NCI-H774 (cell line): Measurements from ENCODE around the gene CRISPLD2.

Experiments used
- DNase-seq: peaks from one replicate; lab custom pipeline; 2025; lab: John Stamatoyannopoulos, UW

CRISPLD2 gene, protein sequence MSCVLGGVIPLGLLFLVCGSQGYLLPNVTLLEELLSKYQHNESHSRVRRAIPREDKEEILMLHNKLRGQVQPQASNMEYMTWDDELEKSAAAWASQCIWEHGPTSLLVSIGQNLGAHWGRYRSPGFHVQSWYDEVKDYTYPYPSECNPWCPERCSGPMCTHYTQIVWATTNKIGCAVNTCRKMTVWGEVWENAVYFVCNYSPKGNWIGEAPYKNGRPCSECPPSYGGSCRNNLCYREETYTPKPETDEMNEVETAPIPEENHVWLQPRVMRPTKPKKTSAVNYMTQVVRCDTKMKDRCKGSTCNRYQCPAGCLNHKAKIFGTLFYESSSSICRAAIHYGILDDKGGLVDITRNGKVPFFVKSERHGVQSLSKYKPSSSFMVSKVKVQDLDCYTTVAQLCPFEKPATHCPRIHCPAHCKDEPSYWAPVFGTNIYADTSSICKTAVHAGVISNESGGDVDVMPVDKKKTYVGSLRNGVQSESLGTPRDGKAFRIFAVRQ

GRCh38 chr16:84819644-84820304, at the start of gene CRISPLD2:
Gene CRISPLD2, plus strand, starts transcription at chr16:84819985. Its CDS starts 18,511 bp downstream, at chr16:84838496.
- peak; percentile 71 for DNase-seq

GRCh38 chr16:84773312-84773711, 46.5 kb upstream of the CRISPLD2 start:
- no peak for DNase-seq

DNA sequence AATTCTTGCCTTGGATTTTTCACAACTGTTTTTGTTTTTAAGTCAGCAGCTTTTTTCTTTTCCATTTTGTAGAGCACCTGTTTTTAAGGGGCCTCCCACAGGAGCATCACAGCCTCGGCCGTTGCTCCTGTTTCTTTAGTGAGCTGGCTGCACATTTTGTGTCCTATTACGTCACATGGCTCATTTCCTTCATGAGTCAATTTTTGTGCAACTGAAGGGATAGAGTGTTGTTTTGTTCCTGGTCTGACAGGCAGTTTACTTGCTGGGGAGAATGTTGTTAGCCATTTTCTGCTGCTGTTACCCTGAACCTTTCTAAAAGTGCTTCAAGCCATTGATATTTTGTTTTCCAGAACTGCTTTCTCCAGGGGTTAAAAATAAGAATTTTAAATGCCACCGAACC, 45.0 kb upstream of the CRISPLD2 start:
- no peak for DNase-seq

DNA sequence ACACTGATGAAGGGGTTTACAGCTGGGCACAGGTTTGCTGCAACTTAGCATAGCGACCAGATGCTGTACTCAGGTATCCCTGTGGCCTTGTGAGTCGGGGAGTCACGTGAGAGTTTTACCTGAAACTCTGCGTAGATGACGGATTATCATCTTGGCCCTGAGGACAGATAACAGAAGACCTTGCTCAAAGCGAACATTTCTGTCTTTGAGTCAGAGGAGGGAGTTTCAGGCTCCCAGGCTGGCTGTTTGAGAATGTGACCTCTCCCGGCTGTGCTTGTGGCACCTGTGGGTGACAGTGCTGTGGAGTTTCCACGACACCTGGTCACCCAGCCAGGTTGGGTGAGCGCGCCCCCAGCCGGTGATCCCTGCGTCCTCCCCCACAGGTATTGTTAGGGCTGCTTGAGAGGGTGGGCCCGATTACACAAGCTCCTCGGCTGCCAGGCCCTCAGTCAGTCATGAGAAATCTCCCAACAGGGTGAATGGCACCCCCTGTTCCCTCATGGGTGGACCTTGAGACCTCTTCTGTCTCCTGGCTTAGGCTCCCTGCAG, 44.4 kb upstream of the CRISPLD2 start:
- DNase-seq: no peak

DNA sequence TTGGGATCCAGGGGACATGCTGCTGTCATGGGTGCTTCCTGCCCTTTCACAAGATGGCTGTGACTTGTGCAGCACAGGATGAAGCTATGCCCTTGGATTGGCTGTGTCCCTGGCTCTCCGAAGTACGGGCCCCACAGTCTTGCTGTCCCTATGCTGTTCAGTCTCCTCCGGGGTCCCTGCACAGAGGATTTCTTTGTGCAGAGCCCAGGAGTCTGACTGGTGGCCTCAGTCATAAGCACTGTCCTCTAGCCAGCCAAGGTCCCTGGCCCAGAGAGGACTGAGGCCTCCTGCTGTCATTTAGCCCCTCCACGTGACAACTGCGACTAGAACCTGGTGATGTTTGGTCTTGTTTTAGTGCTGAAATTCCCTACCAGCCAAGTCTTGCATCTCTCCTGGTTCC, 42.4 kb upstream of the CRISPLD2 start:
- no peak for DNase-seq

DNA sequence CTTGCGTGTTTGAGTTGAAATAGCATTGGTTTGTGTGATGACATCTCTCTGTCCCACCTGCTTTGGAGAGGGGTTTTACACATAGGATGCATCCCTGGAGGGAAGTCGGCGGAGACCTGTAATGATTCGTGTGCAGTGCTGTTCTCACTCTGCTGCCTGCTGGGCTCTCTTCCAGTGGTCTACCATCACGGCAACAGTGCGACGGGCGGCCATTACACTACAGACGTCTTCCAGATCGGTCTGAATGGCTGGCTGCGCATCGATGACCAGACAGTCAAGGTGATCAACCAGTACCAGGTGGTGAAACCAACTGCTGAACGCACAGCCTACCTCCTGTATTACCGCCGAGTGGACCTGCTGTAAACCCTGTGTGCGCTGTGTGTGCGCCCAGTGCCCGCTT, 41.1 kb upstream of the CRISPLD2 start:
- no peak for DNase-seq

GRCh38 chr16:84780063-84780462, 39.7 kb upstream of the CRISPLD2 start:
- no peak for DNase-seq

- no peak for DNase-seq
Observed at GRCh38 chr16:84780544-84781376, 39.0 kb upstream of the CRISPLD2 start.

DNA sequence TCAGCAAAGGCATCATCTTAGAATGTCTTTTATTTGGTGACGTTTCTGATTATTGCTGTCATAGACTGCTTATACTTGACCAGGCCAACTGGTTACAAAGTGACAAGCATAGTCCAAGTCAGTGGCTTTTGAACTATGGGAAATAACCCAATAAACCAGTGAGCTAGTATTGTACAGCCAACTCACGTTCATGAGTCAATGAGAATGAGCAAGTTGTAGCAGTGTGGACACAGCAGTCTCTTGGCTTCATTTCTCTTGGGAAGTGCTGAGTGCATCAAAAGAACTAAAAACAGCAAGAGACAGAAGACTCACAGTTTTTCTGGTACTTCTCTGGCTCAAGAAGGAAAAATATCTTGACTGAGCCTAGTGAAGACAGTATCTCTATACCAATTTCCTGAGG, 36.9 kb upstream of the CRISPLD2 start:
- no peak for DNase-seq

DNA sequence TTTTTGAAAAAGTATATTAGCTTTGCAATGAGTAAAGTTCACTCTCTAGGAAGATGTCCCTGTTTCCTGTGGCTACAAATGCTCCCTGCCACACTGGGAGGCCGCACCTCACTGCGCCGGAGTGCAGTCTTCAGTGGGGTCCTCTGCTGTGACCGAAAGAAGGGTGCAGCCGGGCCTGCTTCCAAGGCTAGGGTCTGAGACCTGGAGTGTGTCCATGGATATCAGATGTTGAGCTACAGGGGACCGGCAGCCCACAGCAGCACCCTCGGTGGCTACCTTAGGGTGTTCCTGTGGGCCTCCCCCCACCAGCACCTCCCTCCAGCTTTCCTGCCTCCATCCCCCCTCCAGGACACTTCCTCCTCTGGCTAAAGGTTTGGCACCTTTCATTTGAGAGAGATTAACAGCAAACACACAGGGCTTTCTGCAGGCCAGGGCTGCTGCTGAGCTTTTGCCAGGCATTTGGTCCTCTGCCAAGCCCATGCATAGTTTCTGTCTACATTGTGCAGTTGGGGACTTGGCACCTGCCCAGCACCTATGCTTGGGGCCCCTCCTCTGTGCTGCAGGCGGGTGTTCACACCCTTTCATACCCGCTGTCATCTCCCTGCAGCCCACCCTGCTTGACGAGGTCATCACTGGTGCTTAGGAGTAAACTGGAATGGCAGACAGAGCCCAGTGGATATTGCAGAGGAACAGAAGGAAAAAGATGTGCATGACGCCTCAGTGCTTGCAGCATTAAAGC, 33.8 kb upstream of the CRISPLD2 start:
- peak; percentile 37 for DNase-seq

- DNase-seq: peak; percentile 59
Observed at GRCh38 chr16:84786605-84787262, 33.1 kb upstream of the CRISPLD2 start.

GRCh38 chr16:84787263-84787622, 32.5 kb upstream of the CRISPLD2 start:
- DNase-seq: no peak

DNA sequence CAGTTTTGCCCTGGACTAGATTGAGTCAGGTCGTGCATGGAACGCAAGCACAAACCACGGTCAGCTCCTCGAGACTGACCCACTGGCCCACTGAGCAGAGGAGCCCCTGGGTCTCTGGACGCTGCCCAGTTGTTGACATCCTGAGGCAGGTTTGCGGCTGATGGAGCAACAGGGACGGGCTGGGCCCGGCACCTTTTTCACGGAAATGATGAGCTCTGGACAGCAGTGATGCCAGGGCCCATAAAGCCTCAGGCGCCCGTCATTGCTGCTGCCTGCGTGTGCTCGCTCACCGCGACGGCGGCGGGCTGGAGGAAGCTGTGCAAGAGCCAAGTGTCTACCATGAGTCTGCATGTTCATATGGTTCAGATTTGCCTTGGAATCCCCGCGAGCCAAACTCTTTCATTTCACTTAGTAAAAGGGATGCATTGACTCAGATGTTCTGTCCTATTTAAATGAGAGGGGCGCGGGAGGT, 30.8 kb upstream of the CRISPLD2 start:
- no peak for DNase-seq

DNA sequence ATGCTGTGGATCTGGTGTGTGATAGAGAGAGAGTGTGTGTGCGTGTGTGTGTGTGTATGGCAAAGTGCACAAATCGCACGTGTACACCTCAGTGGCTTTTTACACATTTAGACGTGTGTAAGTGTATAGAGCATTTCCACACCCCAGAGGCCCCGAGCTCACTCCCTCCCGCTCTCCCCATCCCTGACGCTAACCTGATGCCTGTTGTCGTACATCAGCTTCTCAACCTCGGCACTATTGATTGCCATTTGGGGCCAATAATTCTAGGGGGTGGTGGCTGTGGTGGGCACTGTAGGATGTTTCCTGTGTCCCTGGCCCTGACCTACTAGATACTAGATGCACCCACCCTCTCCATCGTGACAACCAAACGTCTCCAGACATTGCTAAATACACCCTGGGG, 30.4 kb upstream of the CRISPLD2 start:
- no peak for DNase-seq

DNA sequence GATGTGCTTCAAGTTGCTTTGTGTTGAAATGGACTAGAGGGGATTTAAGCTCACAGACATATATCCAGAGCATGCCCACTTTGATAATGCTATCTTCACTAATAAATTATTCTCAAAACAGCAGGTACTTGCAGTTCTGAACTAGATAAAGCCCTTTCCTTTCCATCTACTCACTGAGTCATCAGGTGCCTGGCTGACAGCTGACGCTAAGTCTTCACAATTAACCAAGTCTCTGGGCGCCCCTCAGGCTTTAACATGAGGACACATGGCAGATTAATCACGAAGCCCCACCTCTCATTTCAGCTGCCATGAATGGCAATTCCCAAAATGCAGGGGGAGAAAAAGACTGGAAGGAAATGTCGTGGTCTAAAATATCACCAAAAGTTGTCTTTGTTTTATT, 29.5 kb upstream of the CRISPLD2 start:
- DNase-seq: no peak

- no peak for DNase-seq
Observed at GRCh38 chr16:84791088-84791487, 28.7 kb upstream of the CRISPLD2 start.

DNA sequence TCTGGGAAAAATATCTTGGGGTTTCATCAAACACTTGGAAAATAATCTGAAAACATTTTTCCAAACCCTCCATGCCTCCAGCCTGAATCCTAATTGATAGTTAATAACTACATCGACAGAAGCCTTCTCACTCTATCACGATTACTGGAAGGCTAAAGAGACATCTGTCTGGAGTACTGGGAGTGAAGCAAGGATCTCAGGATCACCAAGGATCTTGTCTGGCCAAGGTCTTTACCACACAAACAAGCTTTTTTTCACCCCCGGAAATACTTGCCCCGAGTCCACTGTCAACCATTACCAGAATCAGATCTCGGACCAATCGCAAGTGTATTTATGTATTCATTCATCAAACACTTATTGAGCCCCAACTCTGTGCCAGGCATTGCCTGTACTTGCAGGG, 28.3 kb upstream of the CRISPLD2 start:
- DNase-seq: no peak

DNA sequence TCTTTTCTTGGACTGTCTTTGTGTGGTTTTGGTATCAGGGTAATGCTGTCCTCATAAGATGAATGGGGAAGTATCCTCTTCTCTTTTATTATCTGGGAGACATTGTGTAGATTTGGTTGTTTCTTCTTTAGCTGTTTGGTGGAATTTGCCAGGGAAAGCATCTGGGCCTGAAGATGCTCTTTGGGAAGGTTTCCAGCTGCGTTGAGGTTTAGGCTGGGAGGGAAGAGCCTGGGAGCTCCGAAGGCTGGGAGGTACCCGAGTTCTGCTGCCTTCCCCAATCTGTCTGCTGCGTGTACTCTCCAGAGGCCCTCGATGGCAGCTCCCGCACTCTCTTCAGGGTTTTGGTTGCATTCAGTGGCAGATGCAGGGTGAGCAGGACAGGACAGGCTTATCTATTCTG, 25.6 kb upstream of the CRISPLD2 start:
- no peak for DNase-seq

GRCh38 chr16:84794626-84795025, 25.2 kb upstream of the CRISPLD2 start:
- no peak for DNase-seq

GRCh38 chr16:84795329-84796053, 24.3 kb upstream of the CRISPLD2 start:
- no peak for DNase-seq
